IMR-90 (cell line): Measurements from ENCODE around the gene CCDC40. TPM values are rescaled to one million over a fixed set of nuclear protein-coding genes. Genes with fewer than 3 reads are reported as not detected.

ENCODE experiments used
- ATAC-seq: fragments of 200-7000 bp; cut with Tn5 transposase; 2 replicates; pipeline ENCODE4 v1.9.1; 2020; ENCODE audit warnings: low read depth, mild to moderate bottlenecking, moderate library complexity
- BruUV-seq: library from RNA; stranded (reverse); fragments of 400-500 nt; replicated peaks from 2 replicates; lab custom pipeline; 2021; lab: Mats Ljungman, UMichigan
- CTCF ChIA-PET: fragments of 300-600 bp; formaldehyde crosslinking; extraction: SDS; loops from one replicate; lab custom pipeline; 2021; ENCODE audit warnings: antibody characterized with exemption; lab: Yijun Ruan, JAX
- POLR2A ChIA-PET: fragments of 300-600 bp; sonication (Branson Sonifier 250); formaldehyde crosslinking; loops from one replicate; lab custom pipeline; 2022; ENCODE audit warnings: antibody characterized with exemption; ENCODE audit not compliant: unreplicated experiment; lab: Charles Lee
- DNase-seq: peaks from one replicate; pipeline ENCODE4 v3.0.0; 2013
- H2AFZ ChIP-seq: replicated peaks from 2 replicates; pipeline ENCODE3; 2013; ENCODE audit warnings: low read length, mild to moderate bottlenecking; ENCODE audit not compliant: poor library complexity
- H2AK5ac ChIP-seq: 2 replicates; pipeline ENCODE4 v1.6.1; 2013; ENCODE audit warnings: low read depth, low read length, inconsistent platforms
- H2AK9ac ChIP-seq: replicated peaks from 2 replicates; pipeline ENCODE3; 2013; ENCODE audit warnings: mild to moderate bottlenecking, low read depth, low read length, moderate library complexity; ENCODE audit not compliant: poor library complexity
- H2BK120ac ChIP-seq: 2 replicates; pipeline ENCODE4 v1.6.1; 2013; ENCODE audit warnings: low read depth, low read length, inconsistent platforms
- H2BK15ac ChIP-seq: 3 replicates; pipeline ENCODE4 v1.6.1; 2013; ENCODE audit warnings: low read depth, low read length, inconsistent platforms
- H2BK20ac ChIP-seq: 2 replicates; pipeline ENCODE4 v1.6.1; 2013; ENCODE audit warnings: low read depth, mild to moderate bottlenecking, inconsistent platforms, low read length, moderate library complexity
- H2BK5ac ChIP-seq: 2 replicates; pipeline ENCODE4 v1.6.1; 2013; ENCODE audit warnings: mild to moderate bottlenecking, low read depth, low read length, inconsistent platforms; ENCODE audit not compliant: poor library complexity, severe bottlenecking
- H3K14ac ChIP-seq: replicated peaks from 2 replicates; pipeline ENCODE4 v1.6.1; 2013; ENCODE audit warnings: low read depth, low read length, inconsistent platforms
- H3K18ac ChIP-seq: 2 replicates; pipeline ENCODE4 v1.6.1; 2013; ENCODE audit warnings: low read depth, low read length, control low read depth
- H3K23ac ChIP-seq: 2 replicates; pipeline ENCODE4 v1.6.1; 2013; ENCODE audit warnings: low read depth, low read length, inconsistent platforms
- H3K27ac ChIP-seq: 2 replicates; pipeline ENCODE4 v1.5.1; 2013; ENCODE audit warnings: mild to moderate bottlenecking, control low read depth, low read length; ENCODE audit not compliant: insufficient read depth
- H3K27me3 ChIP-seq: 2 replicates; pipeline ENCODE4 v1.6.1; 2013; ENCODE audit warnings: low read length; ENCODE audit not compliant: control insufficient read depth, insufficient read depth
- H3K36me3 ChIP-seq: 2 replicates; pipeline ENCODE4 v1.6.1; 2013; ENCODE audit warnings: low read length, mixed read lengths; ENCODE audit not compliant: control insufficient read depth, insufficient read depth
- H3K4ac ChIP-seq: 2 replicates; pipeline ENCODE4 v1.6.1; 2013; ENCODE audit warnings: low read depth, low read length, inconsistent platforms
- H3K4me1 ChIP-seq: 2 replicates; pipeline ENCODE4 v1.6.1; 2013; ENCODE audit warnings: low read length, mixed read lengths; ENCODE audit not compliant: control insufficient read depth, insufficient read depth
- H3K4me2 ChIP-seq: 2 replicates; pipeline ENCODE4 v1.6.1; 2013; ENCODE audit warnings: low read depth, mild to moderate bottlenecking, control low read depth, low read length, moderate library complexity
- H3K4me3 ChIP-seq: 2 replicates; pipeline ENCODE4 v1.5.1; 2013; ENCODE audit warnings: low read depth, mild to moderate bottlenecking, control low read depth, low read length, moderate library complexity; ENCODE audit not compliant: insufficient read depth
- H3K56ac ChIP-seq: 2 replicates; pipeline ENCODE4 v1.6.1; 2013; ENCODE audit warnings: low read length, inconsistent platforms; ENCODE audit not compliant: insufficient read depth; ENCODE audit errors: extremely low read depth
- H3K79me1 ChIP-seq, 2 experiments: 2 replicates each; pipeline ENCODE4 v1.6.1; 2013; ENCODE audit warnings: low read length in 2 of 2, inconsistent platforms in 1 of 2, low read depth in 1 of 2
- H3K9ac ChIP-seq: 2 replicates; pipeline ENCODE4 v1.6.1; 2013; ENCODE audit warnings: low read depth, low read length, control low read depth
- H3K9me1 ChIP-seq: 2 replicates; pipeline ENCODE4 v1.6.1; 2013; ENCODE audit warnings: low read length, inconsistent platforms; ENCODE audit not compliant: insufficient read depth
- H3K9me3 ChIP-seq: 2 replicates; pipeline ENCODE4 v1.6.1; 2013; ENCODE audit warnings: low read length; ENCODE audit not compliant: control insufficient read depth, insufficient read depth
- H4K20me1 ChIP-seq: 2 replicates; pipeline ENCODE4 v1.6.1; 2013; ENCODE audit warnings: low read length, inconsistent platforms; ENCODE audit not compliant: insufficient read depth
- H4K5ac ChIP-seq: 2 replicates; pipeline ENCODE4 v1.6.1; 2013; ENCODE audit warnings: mild to moderate bottlenecking, low read depth, low read length, control low read depth
- H4K8ac ChIP-seq, 2 experiments: 2 replicates each; pipeline ENCODE4 v1.6.1; 2013; ENCODE audit warnings: low read depth in 2 of 2, low read length in 2 of 2, control low read depth in 1 of 2, inconsistent platforms in 1 of 2
- H4K91ac ChIP-seq: 2 replicates; pipeline ENCODE4 v1.6.1; 2013; ENCODE audit warnings: low read depth, low read length, inconsistent platforms; ENCODE audit not compliant: insufficient read depth
- CEBPB ChIP-seq: IDR thresholded peaks from 2 replicates; pipeline ENCODE4 v1.6.1; 2012; ENCODE audit warnings: low read depth, low read length, improper control_type of control experiment
- CHD1 ChIP-seq: IDR thresholded peaks from 2 replicates; pipeline ENCODE4 v1.6.1; 2012; ENCODE audit warnings: low read depth, low read length, improper control_type of control experiment
- CTCF ChIP-seq: conservative IDR thresholded peaks from 2 replicates; pipeline ENCODE4 v1.5.1; 2012; ENCODE audit warnings: mild to moderate bottlenecking, low read depth, low read length, improper control_type of control experiment
- ELK1 ChIP-seq: fragments of 150-350 bp; IDR thresholded peaks from 2 replicates; pipeline ENCODE4 v1.6.1; 2016; ENCODE audit warnings: low read depth, mild to moderate bottlenecking, low read length, moderate library complexity, borderline replicate concordance
- FOS ChIP-seq: fragments of 150-350 bp; IDR thresholded peaks from 2 replicates; pipeline ENCODE4 v1.6.1; 2016; ENCODE audit warnings: low read depth, low read length
- MXI1 ChIP-seq: IDR thresholded peaks from 2 replicates; pipeline ENCODE4 v1.6.1; 2012; ENCODE audit warnings: low read depth, mild to moderate bottlenecking, low read length, moderate library complexity, borderline replicate concordance
- RAD21 ChIP-seq: IDR thresholded peaks from 2 replicates; pipeline ENCODE4 v1.6.1; 2012; ENCODE audit warnings: low read length, improper control_type of control experiment
- RCOR1 ChIP-seq: IDR thresholded peaks from 2 replicates; pipeline ENCODE4 v1.6.1; 2012; ENCODE audit warnings: mild to moderate bottlenecking, low read length, improper control_type of control experiment; ENCODE audit not compliant: insufficient replicate concordance
- RFX5 ChIP-seq: IDR thresholded peaks from 2 replicates; pipeline ENCODE4 v1.8.0; 2012; ENCODE audit warnings: low read depth, mild to moderate bottlenecking, low read length, moderate library complexity
- SMC3 ChIP-seq: fragments of 150-350 bp; IDR thresholded peaks from 2 replicates; pipeline ENCODE4 v1.6.1; 2016; ENCODE audit warnings: low read depth, mild to moderate bottlenecking, antibody characterized with exemption, low read length, moderate library complexity
- USF2 ChIP-seq: fragments of 150-350 bp; IDR thresholded peaks from 2 replicates; pipeline ENCODE4 v1.6.1; 2017; ENCODE audit warnings: mild to moderate bottlenecking, antibody characterized with exemption, low read length, low read depth
- WGBS, 2 experiments: methylation state at CpG; one replicate each; pipeline versions ENCODE4 v1.1.5 to v1.1.7; 2013; ENCODE audit warnings: missing lambda C conversion rate in 2 of 2; ENCODE audit not compliant: insufficient read length in 1 of 2; ENCODE audit errors: extremely low coverage in 2 of 2; 5-methylcytosine and 5-hydroxymethylcytosine counted together
- dilution Hi-C: fragments of 300-500 bp; cut with HindIII; formaldehyde crosslinking; loops from one replicate; pipeline ENCODE4 v1.14.3; 2018; ENCODE audit warnings: low sequenced_read_pairs; ENCODE audit not compliant: unreplicated experiment
- in situ Hi-C: fragments of 300-500 bp; cut with MboI; formaldehyde crosslinking; loops from 3 replicates; pipeline ENCODE4 v1.14.3; 2019; ENCODE audit warnings: low sequenced_read_pairs, inconsistent platforms, mixed read lengths
- intact Hi-C: fragments of 100-400 bp; cut with micrococcal nuclease; formaldehyde crosslinking; loops from 2 replicates; pipeline ENCODE4 v1.10.0; 2022
- polyA plus RNA-seq, 3 experiments: library from polyadenylated mRNA; depleted of rRNA; stranded (reverse); fragments of >200 nt; gene quantifications; 2 replicates each; pipeline ENCODE4 v1.2.3, GENCODE V29; 2012; ENCODE audit warnings: low replicate concordance in 1 of 3
- total RNA-seq: library from RNA; depleted of rRNA; stranded (reverse); fragments of >200 nt; gene quantifications from 2 replicates; pipeline ENCODE4 v1.2.3, GENCODE V29; 2012

CCDC40 gene
- total and polyA plus RNA-seq, 2 of the 4 experiments (the other 2 are of a cell fraction), result 0.90 to 4.7 TPM

- Histone ChIP-seq H2AFZ (no peak overlapping the region), H3K27me3 (no peaks in the 10 kb centered on the region), H4K8ac (no peak overlapping the region), H2AK9ac (no peak overlapping the region), H3K23ac (no peak overlapping the region), H3K4ac (no peak overlapping the region), H3K27ac (no peak overlapping the region), H4K20me1 (no peaks in the 10 kb centered on the region), H4K5ac (no peak overlapping the region), H2BK5ac (no peak overlapping the region), H2AK5ac (no peak overlapping the region), H3K4me3 (no peak overlapping the region), H2BK15ac (no peak overlapping the region), H3K9me3 (no peaks in the 10 kb centered on the region), H3K79me1 (no peaks in the 10 kb centered on the region), H3K14ac (no peak overlapping the region), H3K9me1 (no peaks in the 10 kb centered on the region), H3K36me3 (peaks cover 12% of the 10 kb centered on the region), H3K18ac (no peak overlapping the region), H3K4me1 (peaks cover 4% of the 10 kb centered on the region), H2BK120ac (no peak overlapping the region), H3K9ac (no peak overlapping the region), H2BK20ac (no peak overlapping the region), H3K4me2 (no peak overlapping the region), H3K56ac (no peak overlapping the region), H4K91ac (no peak overlapping the region)
- TF ChIP-seq MXI1 (no peak), CEBPB (no peak), CHD1 (no peak), FOS (no peak), RCOR1 (no peak), USF2 (no peak), RAD21 (no peak), CTCF (no peak), RFX5 (no peak), SMC3 (no peak), ELK1 (no peak)
- ATAC-seq (no peak), DNase-seq (no peak)
- WGBS, 2 experiments, result 72% methylated on average over 6 of the region's 11 CpGs; no CpG with 5 or more reads in 1 of the 2 experiments
- in situ Hi-C loops, result no loop called here
- CTCF ChIA-PET, result no interaction called here
- intact Hi-C loops, result no loop called here
- dilution Hi-C loops, result no loop called here
- BruUV-seq, result no TSS peak
- POLR2A ChIA-PET, result no interaction called here
Measured at GRCh38 chr17:80051681-80052080, 15.2 kb downstream of the CCDC40 start.
